ENCODE measurements around the gene SEPSECS.

The SEPSECS gene

DNA sequence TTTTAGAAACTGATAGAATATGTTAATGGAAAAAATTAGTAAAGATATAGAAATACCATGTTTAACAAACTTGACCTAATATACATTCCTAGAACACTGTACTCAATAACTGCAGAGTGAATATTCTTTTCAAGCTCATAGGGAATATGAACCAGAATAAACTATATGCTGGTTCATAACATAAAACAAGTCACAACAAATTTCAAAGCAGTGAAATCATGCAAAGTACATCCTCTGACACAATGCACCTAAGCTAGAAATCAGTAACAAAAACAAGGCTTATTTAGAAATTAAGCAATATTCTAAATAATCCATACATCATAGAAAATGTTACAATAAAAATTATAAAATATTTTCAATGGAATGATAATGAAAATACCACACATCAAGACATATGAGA is 9.2 kb upstream of the SEPSECS start:
- no peaks in the 10 kb centered on the region for H3K27me3 Mint-ChIP-seq
- H3K36me3 Mint-ChIP-seq: peaks cover 18 to 42% of the 10 kb centered on the region in 2 donors
- no peak overlapping the region for H3K4me3 Mint-ChIP-seq
- no peak for DNase-seq
- no peaks in the 10 kb centered on the region for H3K9me3 Mint-ChIP-seq
- H3K27ac Mint-ChIP-seq: no peak overlapping the region
- H3K4me1 Mint-ChIP-seq: peaks cover 7 to 11% of the 10 kb centered on the region in 2 donors
- ATAC-seq (replicated peaks): no peak

DNA sequence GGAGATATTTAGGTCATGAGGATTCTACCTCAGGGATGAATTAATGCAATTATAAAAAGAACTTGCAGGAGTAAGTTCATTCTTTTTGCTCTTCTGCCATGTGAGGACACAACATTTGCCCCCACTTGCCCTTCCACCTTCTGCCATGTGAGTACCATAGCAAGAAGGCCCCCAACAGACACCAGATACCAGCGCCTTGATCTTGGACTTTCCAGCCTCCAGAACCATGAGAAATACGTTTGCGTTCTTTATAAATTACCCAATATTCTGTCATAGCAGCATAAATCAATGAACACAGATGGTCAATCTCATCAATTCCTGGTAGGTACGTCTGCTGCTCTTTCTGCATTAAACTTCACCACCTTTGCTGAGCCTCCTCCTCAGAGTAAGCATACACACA is 5.7 kb upstream of the SEPSECS start:
- peaks cover 20 to 27% of the 10 kb centered on the region in 2 donors for H3K4me1 Mint-ChIP-seq

DNA sequence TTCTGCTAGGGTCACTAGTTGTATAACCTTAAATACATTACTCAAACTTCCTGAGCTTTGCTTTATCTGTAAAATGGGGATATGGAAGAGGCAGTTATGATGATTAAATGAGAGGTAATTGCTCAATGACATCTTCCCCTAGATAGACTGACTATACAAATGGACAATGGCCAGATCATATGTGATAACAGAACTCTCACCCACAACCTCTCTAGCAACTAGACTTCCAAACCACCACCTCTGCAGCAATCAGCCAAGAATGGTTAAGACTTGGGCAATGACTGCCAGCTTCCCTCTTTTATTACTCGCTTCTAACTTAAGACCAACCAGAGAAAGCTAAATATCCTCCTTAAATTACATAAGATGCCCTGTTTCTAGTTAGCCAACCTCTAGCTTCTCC is 2.9 kb upstream of the SEPSECS start:
- H3K9me3 Mint-ChIP-seq: no peaks in the 10 kb centered on the region
- H3K27ac Mint-ChIP-seq: no peak overlapping the region
- no peaks in the 10 kb centered on the region for H3K27me3 Mint-ChIP-seq
- peaks cover 11 to 34% of the 10 kb centered on the region in 2 donors for H3K36me3 Mint-ChIP-seq
- no peak overlapping the region for H3K4me3 Mint-ChIP-seq
- ATAC-seq (replicated peaks): no peak
- no peak for DNase-seq
- H3K4me1 Mint-ChIP-seq: peaks cover 24 to 32% of the 10 kb centered on the region in 2 donors

More for the DNA sequence above, 5.7 kb upstream of the SEPSECS start:
- no peak overlapping the region for H3K27ac Mint-ChIP-seq
- H3K4me3 Mint-ChIP-seq: no peak overlapping the region
- H3K27me3 Mint-ChIP-seq: no peaks in the 10 kb centered on the region
- no peak for ATAC-seq (replicated peaks)
- no peaks in the 10 kb centered on the region for H3K9me3 Mint-ChIP-seq
- peaks cover 11 to 43% of the 10 kb centered on the region in 2 donors for H3K36me3 Mint-ChIP-seq
- DNase-seq: no peak

DNA sequence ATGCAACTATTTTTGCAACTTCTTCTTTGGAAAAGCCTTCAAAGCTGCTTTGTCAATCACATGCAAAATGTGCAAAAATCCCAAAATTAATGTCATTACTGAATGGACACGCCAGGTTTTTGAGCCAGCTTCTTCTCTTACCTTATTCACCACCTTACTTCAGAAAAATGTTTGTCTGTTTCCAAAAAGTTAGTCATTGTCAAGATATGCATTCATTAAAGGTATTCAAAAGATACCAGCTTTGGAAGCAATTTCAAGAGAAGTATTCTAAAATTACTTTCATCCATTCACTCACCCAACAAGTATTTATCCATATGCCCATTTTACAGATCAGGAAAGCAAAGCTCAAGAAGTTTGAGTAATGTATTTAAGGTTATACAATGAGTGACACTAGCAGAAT is 2.3 kb upstream of the SEPSECS start:
- Mint-ChIP-seq H3K9me3 (no peaks in the 10 kb centered on the region), H3K4me3 (no peak overlapping the region), H3K27ac (no peak overlapping the region), H3K4me1 (peaks cover 24 to 32% of the 10 kb centered on the region in 2 donors), H3K36me3 (peaks cover 9 to 32% of the 10 kb centered on the region in 2 donors), H3K27me3 (no peaks in the 10 kb centered on the region)
- ATAC-seq (replicated peaks) (no peak), DNase-seq (no peak)

DNA sequence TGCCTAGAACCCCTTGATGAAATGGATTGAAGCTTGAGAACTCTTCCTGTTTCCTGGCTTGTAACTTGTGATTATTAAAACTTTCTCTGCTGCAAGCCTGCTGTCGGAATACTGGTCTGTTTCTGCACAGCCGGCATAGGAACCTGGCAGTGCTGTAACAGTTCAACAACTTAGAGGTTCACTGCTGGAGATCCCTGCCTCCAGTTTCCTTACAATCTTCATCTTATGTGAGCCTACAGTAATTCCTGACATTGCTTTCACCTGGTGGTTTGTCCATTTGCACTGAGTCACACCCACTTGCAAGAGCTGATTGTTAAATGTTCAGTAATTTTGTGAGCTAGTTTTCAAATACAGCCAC is 1.3 kb upstream of the SEPSECS start:
- no peaks in the 10 kb centered on the region for H3K9me3 Mint-ChIP-seq
- H3K27ac Mint-ChIP-seq: peak overlapping the region; percentile 100
- no peak for ATAC-seq (replicated peaks)
- no peaks in the 10 kb centered on the region for H3K27me3 Mint-ChIP-seq
- peaks cover 9 to 31% of the 10 kb centered on the region in 2 donors for H3K36me3 Mint-ChIP-seq
- H3K4me1 Mint-ChIP-seq: peaks cover 24 to 29% of the 10 kb centered on the region in 2 donors
- H3K4me3 Mint-ChIP-seq: peak overlapping the region; percentile 86 to 91
- no peak for DNase-seq

DNA sequence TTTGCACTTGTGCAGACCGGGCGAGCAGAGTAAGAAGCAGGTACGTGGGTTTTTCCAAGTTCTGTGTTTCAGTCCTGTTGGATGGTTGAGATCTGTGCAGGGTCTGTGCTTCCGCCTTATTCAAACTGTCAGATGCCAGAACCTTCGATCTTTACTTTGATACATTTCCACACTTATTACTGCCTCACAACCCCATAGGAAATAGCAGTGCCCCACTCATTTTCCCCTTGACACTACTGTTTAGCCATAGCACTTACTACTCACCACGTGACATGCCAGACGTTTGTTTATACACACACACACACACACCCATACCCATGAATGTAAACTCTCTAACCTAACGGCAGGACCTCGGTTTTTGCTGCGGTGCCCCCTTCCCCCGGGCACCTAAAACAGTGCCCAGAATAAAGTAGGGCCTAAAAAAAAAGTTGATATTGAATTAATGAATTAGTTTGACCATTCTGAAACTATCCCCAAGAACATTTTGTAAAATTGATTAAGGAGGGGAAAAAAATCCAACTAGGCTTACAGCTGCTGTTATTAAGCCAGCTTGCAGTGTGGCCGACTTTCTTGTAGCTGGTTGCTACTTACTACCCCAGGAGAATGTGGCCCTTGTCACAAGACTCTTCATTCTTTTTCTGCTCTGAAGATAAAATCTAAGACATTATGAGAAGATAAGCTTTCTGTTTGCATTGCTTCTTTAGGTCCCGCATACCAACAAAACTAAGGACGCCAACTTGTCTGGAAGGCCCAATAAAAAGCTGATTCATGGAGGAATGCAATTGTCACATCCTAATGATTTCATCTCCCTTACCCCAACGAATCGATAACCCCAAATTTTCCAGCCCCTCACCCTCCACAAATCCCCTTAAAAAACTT is 704 bp upstream of the SEPSECS start:
- peak overlapping the region; percentile 100 for H3K27ac Mint-ChIP-seq

DNA sequence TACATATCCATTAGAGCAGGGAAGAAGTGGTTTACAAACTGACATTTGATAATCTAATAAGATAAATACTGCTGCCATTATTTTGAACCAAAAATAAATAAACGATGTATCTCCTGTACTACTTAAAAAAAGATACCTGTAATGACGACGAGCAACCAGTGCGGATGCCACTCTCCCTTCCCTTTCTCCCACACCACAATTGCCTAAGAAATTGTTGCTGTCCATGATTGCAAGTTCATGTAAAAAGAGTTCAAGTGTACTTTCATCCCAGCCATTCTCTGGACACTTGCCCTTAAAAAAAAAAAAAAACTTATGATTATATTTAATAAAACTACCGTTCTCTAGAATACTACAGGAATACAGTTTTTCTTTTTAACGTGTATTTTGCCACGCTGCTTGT is 1.4 kb downstream of the SEPSECS start:
- Mint-ChIP-seq H3K27ac (peak overlapping the region; percentile 100), H3K4me1 (peaks cover 20 to 24% of the 10 kb centered on the region in 2 donors), H3K36me3 (peaks cover 5 to 18% of the 10 kb centered on the region in 2 donors), H3K9me3 (no peaks in the 10 kb centered on the region), H3K27me3 (no peaks in the 10 kb centered on the region), H3K4me3 (peak overlapping the region; percentile 86 to 91)
- ATAC-seq (replicated peaks): no peak
- no peak for DNase-seq

More for the DNA sequence above, 704 bp upstream of the SEPSECS start:
- no peaks in the 10 kb centered on the region for H3K9me3 Mint-ChIP-seq
- H3K4me1 Mint-ChIP-seq: peaks cover 23 to 24% of the 10 kb centered on the region in 2 donors
- peak overlapping the region; percentile 86 to 91 for H3K4me3 Mint-ChIP-seq
- ATAC-seq (replicated peaks) (peak; percentile 59), DNase-seq (no peak)
- peaks cover 3 to 25% of the 10 kb centered on the region in 2 donors for H3K36me3 Mint-ChIP-seq
- H3K27me3 Mint-ChIP-seq: no peaks in the 10 kb centered on the region

DNA sequence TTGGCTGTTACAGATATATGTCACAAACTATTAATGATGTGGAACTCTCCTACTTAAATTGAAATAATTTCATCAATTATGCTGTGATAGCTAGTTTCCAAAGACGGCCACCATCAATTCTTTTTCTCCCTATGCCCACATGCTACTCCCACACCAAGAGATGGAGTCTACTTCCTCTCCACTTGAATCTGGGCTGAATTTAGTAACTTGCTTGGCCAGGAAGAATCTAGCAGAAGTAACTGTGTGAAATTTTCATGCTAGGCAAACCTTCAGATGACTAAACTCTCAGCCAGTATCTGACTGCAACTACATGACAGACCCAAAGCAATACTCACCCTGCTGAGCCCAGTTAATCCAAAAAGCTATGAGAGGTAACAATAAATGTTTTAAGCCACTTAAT is 3.2 kb downstream of the SEPSECS start:
- Mint-ChIP-seq H3K4me3 (no peak overlapping the region), H3K4me1 (peaks cover 12 to 16% of the 10 kb centered on the region in 2 donors), H3K27me3 (no peaks in the 10 kb centered on the region), H3K36me3 (peaks cover 3 to 11% of the 10 kb centered on the region in 2 donors), H3K9me3 (no peaks in the 10 kb centered on the region), H3K27ac (no peak overlapping the region)
- ATAC-seq (replicated peaks): no peak
- DNase-seq: no peak

DNA sequence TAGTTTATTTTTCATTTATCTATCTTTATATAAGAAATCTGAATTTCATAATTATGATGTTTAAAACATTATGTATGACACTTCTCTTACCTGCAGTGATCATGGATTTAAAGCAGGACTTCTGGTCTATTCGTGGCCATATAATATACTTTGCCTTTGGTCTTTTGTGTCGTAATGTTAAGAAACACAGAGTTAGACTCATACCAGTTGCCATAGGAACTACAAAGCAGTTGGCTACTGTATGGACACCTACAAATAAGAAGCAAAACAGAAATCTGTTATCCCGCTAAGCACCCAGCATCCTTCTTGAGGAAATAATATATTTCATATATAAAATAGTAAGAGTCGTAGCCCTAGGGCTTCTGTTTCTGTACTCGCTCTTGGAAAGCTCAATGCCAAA is 4.3 kb downstream of the SEPSECS start:
- no peak overlapping the region for H3K4me3 Mint-ChIP-seq
- H3K27me3 Mint-ChIP-seq: no peaks in the 10 kb centered on the region
- no peaks in the 10 kb centered on the region for H3K9me3 Mint-ChIP-seq
- no peak overlapping the region for H3K27ac Mint-ChIP-seq
- peaks cover 4 to 5% of the 10 kb centered on the region in 2 donors for H3K4me1 Mint-ChIP-seq
- peaks cover 3 to 14% of the 10 kb centered on the region in 2 donors for H3K36me3 Mint-ChIP-seq
- DNase-seq: no peak
- no peak for ATAC-seq (replicated peaks)

DNA sequence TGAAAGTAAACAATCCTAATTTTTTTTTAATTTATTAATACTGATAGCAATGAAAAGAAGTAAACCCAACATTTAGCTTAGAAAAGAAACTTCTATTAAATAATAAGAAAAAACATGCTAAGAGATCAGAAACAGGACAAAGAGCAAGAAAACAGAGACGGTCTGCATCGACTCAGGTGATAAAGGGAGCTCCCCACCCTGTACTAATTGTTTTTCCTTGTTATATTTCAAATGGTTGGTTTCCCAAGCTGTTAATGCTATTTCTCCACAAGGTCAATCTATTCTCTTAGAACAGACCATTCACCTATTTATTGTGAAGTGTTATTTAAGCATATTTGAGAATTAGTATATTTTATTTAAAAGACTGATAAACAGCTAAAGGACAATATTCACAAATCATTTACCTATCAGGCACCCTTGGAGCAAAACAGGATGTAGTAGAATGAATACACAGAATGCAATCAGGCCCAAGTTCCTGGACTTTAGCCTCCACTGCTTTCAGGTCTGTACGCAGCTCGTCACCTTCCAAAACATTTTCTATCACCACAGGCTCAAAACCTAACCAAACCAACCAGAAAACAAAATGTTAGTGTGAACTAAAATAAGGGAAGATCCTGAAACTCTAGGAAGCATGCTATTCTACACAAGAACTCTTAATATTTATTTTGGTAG is 5.5 kb downstream of the SEPSECS start:
- Mint-ChIP-seq H3K4me1 (peaks cover 4 to 5% of the 10 kb centered on the region in 2 donors), H3K27ac (no peak overlapping the region), H3K27me3 (no peaks in the 10 kb centered on the region), H3K9me3 (no peaks in the 10 kb centered on the region), H3K36me3 (peaks cover 9 to 21% of the 10 kb centered on the region in 2 donors), H3K4me3 (no peak overlapping the region)
- DNase-seq: no peak
- no peak for ATAC-seq (replicated peaks)

DNA sequence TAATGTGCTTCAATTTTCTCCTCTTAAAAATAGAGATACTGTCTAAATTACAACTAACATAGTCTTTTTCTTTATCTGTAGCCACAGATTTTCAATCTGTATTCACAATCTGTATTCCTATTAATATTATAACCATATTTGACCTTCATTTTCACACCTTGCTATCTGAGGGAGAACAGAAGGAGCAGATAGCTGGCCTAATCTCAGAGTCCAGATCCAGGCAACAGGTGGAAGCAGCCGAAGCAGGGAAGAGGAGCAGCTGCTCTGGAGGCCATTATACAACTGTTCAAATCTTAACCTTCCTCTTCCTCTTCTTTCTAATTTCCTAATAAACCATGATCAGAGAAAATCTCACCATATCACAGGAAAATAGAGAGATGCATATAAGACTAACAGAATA is 14.2 kb downstream of the SEPSECS start:
- H3K4me1 Mint-ChIP-seq: peaks cover 4 to 7% of the 10 kb centered on the region in 2 donors
- no peak overlapping the region for H3K27ac Mint-ChIP-seq
- ATAC-seq (replicated peaks) (no peak), DNase-seq (no peak)
- no peaks in the 10 kb centered on the region for H3K27me3 Mint-ChIP-seq
- H3K4me3 Mint-ChIP-seq: no peak overlapping the region
- H3K9me3 Mint-ChIP-seq: no peaks in the 10 kb centered on the region
- H3K36me3 Mint-ChIP-seq: peaks cover 24 to 32% of the 10 kb centered on the region in 2 donors

DNA sequence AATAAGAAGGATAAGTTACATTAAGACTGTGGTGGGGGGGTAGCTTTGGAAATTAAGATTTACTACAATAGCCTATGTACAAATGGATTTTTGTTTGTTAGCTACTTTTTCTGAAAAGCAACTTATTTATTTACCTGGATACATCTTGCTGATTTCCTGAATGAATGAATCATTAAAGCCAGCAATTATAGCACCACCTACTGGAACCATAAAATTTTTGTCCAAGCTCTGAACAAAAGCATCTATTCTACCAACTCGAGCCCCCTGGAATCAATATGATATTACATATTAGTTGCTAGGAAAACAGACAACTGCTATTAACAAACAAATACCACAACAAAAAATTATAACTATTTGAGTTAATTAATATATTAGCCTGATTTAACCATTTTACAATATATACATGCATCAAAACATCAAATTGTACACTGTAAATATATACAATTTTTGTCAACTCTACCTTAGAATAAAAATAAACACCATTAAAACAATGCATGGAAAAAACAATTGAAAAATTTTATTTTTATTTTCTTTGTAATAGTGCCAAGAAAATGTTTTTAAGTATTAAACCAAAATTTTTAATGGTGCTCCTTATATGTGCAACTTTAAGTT is 15.3 kb downstream of the SEPSECS start:
- Mint-ChIP-seq H3K9me3 (no peaks in the 10 kb centered on the region), H3K4me1 (peaks cover 4 to 7% of the 10 kb centered on the region in 2 donors), H3K4me3 (no peak overlapping the region), H3K36me3 (peaks cover 21 to 24% of the 10 kb centered on the region in 2 donors), H3K27ac (no peak overlapping the region), H3K27me3 (no peaks in the 10 kb centered on the region)
- DNase-seq: no peak
- ATAC-seq (replicated peaks): no peak

DNA sequence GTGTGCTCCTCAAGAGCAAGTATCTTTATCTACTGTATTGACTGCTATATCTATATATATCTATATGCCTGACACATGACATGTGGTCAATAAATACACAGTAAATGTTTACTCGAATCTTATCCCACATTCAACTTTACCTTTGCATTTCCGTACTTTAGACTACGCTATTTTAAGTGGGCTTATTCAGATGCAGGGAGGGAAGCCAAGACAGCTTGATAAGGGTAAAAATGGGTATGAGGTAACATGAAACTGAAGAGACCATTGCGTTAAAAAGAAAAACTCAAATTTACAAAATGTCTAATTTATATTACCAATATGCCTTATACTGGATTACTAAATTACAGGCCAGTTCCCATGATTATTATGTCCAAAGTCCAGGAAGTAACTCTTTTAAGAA is 17.8 kb downstream of the SEPSECS start:
- Mint-ChIP-seq H3K36me3 (peaks cover 32 to 36% of the 10 kb centered on the region in 2 donors), H3K9me3 (peaks cover 0 to 2% of the 10 kb centered on the region in 2 donors), H3K4me1 (peaks cover 6 to 7% of the 10 kb centered on the region in 2 donors), H3K27me3 (no peaks in the 10 kb centered on the region), H3K4me3 (no peak overlapping the region), H3K27ac (no peak overlapping the region)
- no peak for ATAC-seq (replicated peaks)
- no peak for DNase-seq

DNA sequence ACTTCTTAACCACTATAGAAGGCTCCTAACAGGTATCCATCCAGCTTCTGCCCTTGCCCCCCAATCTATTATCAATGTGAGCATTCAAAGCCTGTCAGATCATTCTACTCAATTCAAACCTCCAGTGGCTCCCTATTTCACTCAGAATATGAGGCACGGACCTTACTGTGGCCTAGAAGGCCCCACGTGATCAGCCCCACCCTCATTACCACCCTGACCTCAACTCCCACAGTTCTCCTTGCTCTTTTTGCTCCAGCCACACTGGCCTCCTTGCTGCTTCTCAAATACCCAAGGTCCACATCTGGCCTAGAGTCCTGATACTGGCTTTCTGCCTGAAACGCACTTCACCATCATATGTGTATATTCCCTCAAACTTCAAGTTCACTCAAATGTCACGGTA is 18.7 kb downstream of the SEPSECS start:
- H3K9me3 Mint-ChIP-seq: peaks cover 0 to 8% of the 10 kb centered on the region in 2 donors
- no peaks in the 10 kb centered on the region for H3K27me3 Mint-ChIP-seq
- H3K4me1 Mint-ChIP-seq: peaks cover 2 to 7% of the 10 kb centered on the region in 2 donors
- no peak for DNase-seq
- H3K36me3 Mint-ChIP-seq: peaks cover 39 to 45% of the 10 kb centered on the region in 2 donors
- ATAC-seq (replicated peaks): no peak
- H3K4me3 Mint-ChIP-seq: no peak overlapping the region
- no peak overlapping the region for H3K27ac Mint-ChIP-seq
